HFFc6 (cell line): Measurements from ENCODE around the gene TMEM184C. TPM values are rescaled to one million over a fixed set of nuclear protein-coding genes. Genes with fewer than 3 reads are reported as not detected.

ENCODE experiments used
- DNase-seq: peaks from one replicate; pipeline ENCODE4 v3.0.0-alpha.2; 2018
- H3K27ac Mint-ChIP-seq: 2 replicates; pipeline ENCODE4 v1.8.0; 2020; ENCODE audit warnings: mild to moderate bottlenecking, mixed read lengths
- H3K27me3 Mint-ChIP-seq: 2 replicates; pipeline ENCODE4 v1.8.0; 2021; ENCODE audit warnings: mild to moderate bottlenecking, moderate library complexity, mixed read lengths; ENCODE audit not compliant: insufficient read depth
- H3K36me3 Mint-ChIP-seq: 2 replicates; pipeline ENCODE4 v1.8.0; 2021; ENCODE audit warnings: low read depth, mixed read lengths
- H3K4me1 Mint-ChIP-seq: 2 replicates; pipeline ENCODE4 v1.8.0; 2020; ENCODE audit warnings: low read depth, mixed read lengths
- H3K4me3 Mint-ChIP-seq: 2 replicates; pipeline ENCODE4 v1.8.0; 2020; ENCODE audit warnings: mild to moderate bottlenecking, moderate library complexity, mixed read lengths
- H3K9me3 Mint-ChIP-seq: 2 replicates; pipeline ENCODE4 v1.8.0; 2020; ENCODE audit warnings: mild to moderate bottlenecking, mixed read lengths
- total RNA-seq, 6 experiments: library from RNA; stranded (reverse); fragmentation: NEBNext Ultra II Directional; extraction: Animal tissue kit (Norgen Biotek cat#: 25700); gene quantifications; 2 replicates in 1 of 6; 3 replicates in 5 of 6; pipeline ENCODE4 v1.2.3, GENCODE V29; 2021
- TF ChIP-seq, protein P1 (sequence below): fragments of 200-600 bp; sonication (generic); IDR thresholded peaks from 2 replicates; pipeline ENCODE4 v1.5.0; 2021; ENCODE audit warnings: antibody characterized with exemption, mild to moderate bottlenecking

The TMEM184C gene
- total RNA-seq, 6 experiments from 2014 or later = 36.8 to 42.0 (median 39.8) TPM

DNA sequence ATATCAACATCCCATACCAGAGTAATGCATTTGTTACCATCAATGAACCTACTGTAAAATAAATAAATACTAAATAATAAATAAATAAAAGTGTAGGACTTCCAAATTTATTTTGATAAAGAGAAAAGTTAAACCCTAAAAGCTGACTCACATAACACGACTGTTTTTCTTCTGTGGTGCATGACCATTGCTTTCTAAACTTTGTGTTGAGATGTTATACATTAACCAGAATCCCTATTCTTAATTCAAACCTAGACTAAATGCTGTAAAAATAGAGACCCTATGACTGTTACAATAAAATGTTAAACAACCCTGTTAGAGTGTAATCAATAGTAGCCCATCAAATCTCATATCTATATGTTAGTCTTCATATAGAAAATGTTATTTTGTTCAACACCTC, 87.6 kb downstream of the TMEM184C start:
- H3K27me3 Mint-ChIP-seq = peaks cover 4% of the 10 kb centered on the region; the same call in 1 of the 2 replicates
- H3K4me1 Mint-ChIP-seq = peaks cover 20% of the 10 kb centered on the region
- no peak overlapping the region for H3K4me3 Mint-ChIP-seq
- no peaks in the 10 kb centered on the region for H3K36me3 Mint-ChIP-seq
- TF ChIP-seq, protein P1, sequence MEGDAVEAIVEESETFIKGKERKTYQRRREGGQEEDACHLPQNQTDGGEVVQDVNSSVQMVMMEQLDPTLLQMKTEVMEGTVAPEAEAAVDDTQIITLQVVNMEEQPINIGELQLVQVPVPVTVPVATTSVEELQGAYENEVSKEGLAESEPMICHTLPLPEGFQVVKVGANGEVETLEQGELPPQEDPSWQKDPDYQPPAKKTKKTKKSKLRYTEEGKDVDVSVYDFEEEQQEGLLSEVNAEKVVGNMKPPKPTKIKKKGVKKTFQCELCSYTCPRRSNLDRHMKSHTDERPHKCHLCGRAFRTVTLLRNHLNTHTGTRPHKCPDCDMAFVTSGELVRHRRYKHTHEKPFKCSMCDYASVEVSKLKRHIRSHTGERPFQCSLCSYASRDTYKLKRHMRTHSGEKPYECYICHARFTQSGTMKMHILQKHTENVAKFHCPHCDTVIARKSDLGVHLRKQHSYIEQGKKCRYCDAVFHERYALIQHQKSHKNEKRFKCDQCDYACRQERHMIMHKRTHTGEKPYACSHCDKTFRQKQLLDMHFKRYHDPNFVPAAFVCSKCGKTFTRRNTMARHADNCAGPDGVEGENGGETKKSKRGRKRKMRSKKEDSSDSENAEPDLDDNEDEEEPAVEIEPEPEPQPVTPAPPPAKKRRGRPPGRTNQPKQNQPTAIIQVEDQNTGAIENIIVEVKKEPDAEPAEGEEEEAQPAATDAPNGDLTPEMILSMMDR = no peak
- no peak for DNase-seq
- H3K9me3 Mint-ChIP-seq = no peaks in the 10 kb centered on the region
- H3K27ac Mint-ChIP-seq = no peak overlapping the region

GRCh38 chr4:147707892-147708672, 90.9 kb downstream of the TMEM184C start:
- no peaks in the 10 kb centered on the region for H3K9me3 Mint-ChIP-seq
- no peaks in the 10 kb centered on the region for H3K27me3 Mint-ChIP-seq
- TF ChIP-seq, protein P1 = peak; percentile 97
- H3K27ac Mint-ChIP-seq = no peak overlapping the region
- H3K36me3 Mint-ChIP-seq = no peaks in the 10 kb centered on the region
- H3K4me3 Mint-ChIP-seq = no peak overlapping the region
- DNase-seq = peak; percentile 34
- peaks cover 25% of the 10 kb centered on the region for H3K4me1 Mint-ChIP-seq

GRCh38 chr4:147709999-147710398, 92.8 kb downstream of the TMEM184C start:
- Mint-ChIP-seq H3K9me3 (no peaks in the 10 kb centered on the region), H3K27me3 (no peaks in the 10 kb centered on the region), H3K27ac (no peak overlapping the region), H3K4me3 (no peak overlapping the region), H3K36me3 (no peaks in the 10 kb centered on the region), H3K4me1 (peaks cover 45% of the 10 kb centered on the region)
- DNase-seq = peak; percentile 66
- TF ChIP-seq, protein P1 = no peak

DNA sequence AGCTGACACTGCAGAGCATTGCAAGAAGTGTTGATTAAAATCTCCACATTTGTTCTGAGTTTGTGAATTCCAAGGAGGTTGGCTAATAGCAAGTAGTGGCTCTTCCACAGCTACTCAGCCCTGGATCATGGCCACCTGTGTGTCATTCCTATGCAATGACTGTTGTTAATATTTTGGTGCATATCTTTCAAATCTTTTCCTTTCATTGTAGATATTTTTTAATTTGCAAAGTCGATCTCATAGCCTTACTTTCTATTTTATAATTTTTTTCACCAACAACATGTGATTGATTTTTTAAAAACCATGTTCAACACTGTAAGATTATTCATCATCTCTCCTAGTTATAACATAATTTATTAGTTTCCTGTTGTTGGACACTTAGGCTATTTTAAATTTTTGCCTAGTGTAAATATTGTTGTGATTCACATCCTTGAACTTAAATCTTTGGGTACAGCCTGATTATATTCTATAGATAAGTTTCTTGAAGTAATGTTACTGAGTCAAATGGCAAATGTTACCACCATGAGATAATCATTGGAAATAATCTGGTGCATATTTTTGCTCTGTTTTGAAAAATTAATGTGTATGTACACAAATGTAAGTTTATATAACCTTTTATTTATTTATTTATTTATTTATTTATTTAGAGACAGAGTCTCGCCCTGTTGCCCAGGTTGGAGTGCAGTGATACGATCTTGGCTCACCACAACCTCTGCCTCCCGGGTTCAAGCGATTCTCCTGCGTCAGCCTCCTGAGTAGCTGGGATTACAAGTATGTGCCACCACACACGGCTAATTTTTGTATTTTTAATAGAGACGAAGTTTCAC, 97.6 kb downstream of the TMEM184C start:
- TF ChIP-seq, protein P1 = no peak
- H3K27ac Mint-ChIP-seq = peak overlapping the region; percentile 12
- H3K9me3 Mint-ChIP-seq = no peaks in the 10 kb centered on the region
- H3K4me3 Mint-ChIP-seq = peak overlapping the region; percentile 67
- no peaks in the 10 kb centered on the region for H3K27me3 Mint-ChIP-seq
- peaks cover 52% of the 10 kb centered on the region for H3K4me1 Mint-ChIP-seq
- no peaks in the 10 kb centered on the region for H3K36me3 Mint-ChIP-seq
- peak; percentile 82 for DNase-seq

- Mint-ChIP-seq H3K9me3 (no peaks in the 10 kb centered on the region), H3K4me3 (no peak overlapping the region), H3K36me3 (no peaks in the 10 kb centered on the region), H3K27me3 (no peaks in the 10 kb centered on the region), H3K27ac (no peak overlapping the region), H3K4me1 (peaks cover 47% of the 10 kb centered on the region)
- TF ChIP-seq, protein P1 = no peak
- DNase-seq = no peak
These were observed 100.7 kb downstream of the TMEM184C start for GRCh38 chr4:147717878-147718277.

Other genes with a start within 250 kb of the TMEM184C start
- gene EDNRA, start 136.3 kb upstream of the TMEM184C start, total RNA-seq = 1 to 10 TPM in 5 of 6 experiments, under 1 TPM in 1; 0.83 to 3.0 (median 1.5) TPM
- 1 to 10 TPM; 6.5 to 8.5 (median 7.3) TPM for gene PRMT9, start 66.8 kb downstream of the TMEM184C start, total RNA-seq
- 10 to 100 TPM; 31.1 to 37.1 (median 32.3) TPM for gene ARHGAP10, start 114.7 kb downstream of the TMEM184C start, total RNA-seq